Vagina (tissue), 2 donors: ENCODE results near the gene RAD51C.

ENCODE experiments used
- CTCF ChIP-seq, 3 experiments: fragments of 450-650 bp in 2 of 3; fragments of 200-600 bp in 1 of 3; sonication (generic) in 1 of 3; IDR thresholded peaks; one replicate each; pipeline ENCODE4 v1.5.1; 2017 to 2019; ENCODE audit warnings: antibody characterized with exemption in 3 of 3, mild to moderate bottlenecking in 2 of 3, moderate library complexity in 2 of 3
- POLR2A ChIP-seq, 2 donors: fragments of 450-650 bp; IDR thresholded peaks; one replicate each; pipeline ENCODE4 v1.6.1; 2017; ENCODE audit warnings: antibody characterized with exemption in 2 of 2, mild to moderate bottlenecking in 2 of 2, moderate library complexity in 2 of 2
- POLR2AphosphoS5 ChIP-seq, 2 donors: sonication (generic); formaldehyde crosslinking; IDR thresholded peaks; one replicate each; pipeline ENCODE4 v1.9.0; 2017; ENCODE audit warnings: antibody characterized with exemption in 2 of 2, mild to moderate bottlenecking in 2 of 2, low read depth in 1 of 2; ENCODE audit not compliant: insufficient read depth in 1 of 2

GRCh38 chr17:58691701-58692238 lies 632 bp upstream of the RAD51C start, which contains the start of gene TEX14:
- no peak for TF ChIP-seq CTCF (IDR thresholded peaks at IDR 0.05)
- no peak for TF ChIP-seq POLR2A (IDR thresholded peaks at IDR 0.05)
- no peak for TF ChIP-seq POLR2AphosphoS5 (IDR thresholded peaks at IDR 0.05; ENCODE audit: insufficient read depth in 1 of 2, low read depth in 1 of 2)
